Measurements from ENCODE around the gene MASP1. TPM values are rescaled to one million over a fixed set of nuclear protein-coding genes. Genes with fewer than 3 reads are reported as not detected.

MASP1 gene
- total and polyA plus RNA-seq, 2 of the 4 experiments (the other 2 are of a cell fraction) = 13.1 to 16.2 TPM

- no peak for TF ChIP-seq RAD21 (IDR thresholded peaks at IDR 0.05; ENCODE audit: low read length)
Measured at GRCh38 chr3:187287256-187287655, 4.3 kb downstream of the MASP1 start (continued).

- no peak overlapping the region for H2AK9ac ChIP-seq (replicated peaks; ENCODE audit: low read depth, low read length, poor library complexity)
- peak overlapping the region; percentile 81 for H3K27ac ChIP-seq (ENCODE audit: insufficient read depth, low read length)
- DNase-seq = peak; percentile 94
- no peak overlapping the region for H3K4me3 ChIP-seq (ENCODE audit: insufficient read depth, low read depth, low read length)
- ATAC-seq (ENCODE audit: low read depth) = peak; percentile 73
- peaks cover 19% of the 10 kb centered on the region for H3K4me1 ChIP-seq (ENCODE audit: control insufficient read depth, insufficient read depth, low read length)
- H4K20me1 ChIP-seq (ENCODE audit: insufficient read depth, low read length) = no peaks in the 10 kb centered on the region
- intact Hi-C loops (cut with micrococcal nuclease) = no loop called here
- peaks cover 0 to 3% of the 10 kb centered on the region in 2 experiments; a peak in 1 of 4 replicates for H3K79me1 ChIP-seq (ENCODE audit: low read depth in 1 of 2, low read length in 2 of 2)
- peak overlapping the region; percentile 87 for H3K4ac ChIP-seq (ENCODE audit: low read depth, low read length)
- H2AK5ac ChIP-seq (ENCODE audit: low read depth, low read length) = peak overlapping the region; percentile 96
- H2BK20ac ChIP-seq (ENCODE audit: low read depth, low read length) = peak overlapping the region; percentile 95
- peak overlapping the region; percentile 97 for H4K91ac ChIP-seq (ENCODE audit: insufficient read depth, low read depth, low read length)
- H3K4me2 ChIP-seq (ENCODE audit: low read depth, low read length) = peak overlapping the region; percentile 27; the same call in 1 of the 2 replicates
- H3K9me3 ChIP-seq (ENCODE audit: control insufficient read depth, insufficient read depth, low read length) = no peaks in the 10 kb centered on the region
- peak overlapping the region; percentile 88 for H3K14ac ChIP-seq (replicated peaks; ENCODE audit: low read depth, low read length)
- peaks cover 4% of the 10 kb centered on the region for H3K9me1 ChIP-seq (ENCODE audit: insufficient read depth, low read length)
- TF ChIP-seq MXI1 (IDR thresholded peaks at IDR 0.05; ENCODE audit: borderline replicate concordance, low read depth, low read length) = no peak
- TF ChIP-seq CTCF (conservative IDR thresholded peaks at IDR 0.05; ENCODE audit: low read depth, low read length) = no peak
- TF ChIP-seq SMC3 (IDR thresholded peaks at IDR 0.05; ENCODE audit: low read depth, low read length) = no peak
- TF ChIP-seq NFE2L2 (IDR thresholded peaks at IDR 0.05; ENCODE audit: low read depth, low read length) = peak; percentile 69; the same call in 1 of the 2 replicates
- no peak for TF ChIP-seq MAZ (IDR thresholded peaks at IDR 0.05; ENCODE audit: borderline replicate concordance, low read depth, low read length)
- peak; percentile 99 for TF ChIP-seq CEBPB (IDR thresholded peaks at IDR 0.05; ENCODE audit: low read depth, low read length)
- TF ChIP-seq FOS (IDR thresholded peaks at IDR 0.05; ENCODE audit: low read depth, low read length) = peak; percentile 68; the same call in 1 of the 2 replicates
- TF ChIP-seq POLR2A (IDR thresholded peaks at IDR 0.05; ENCODE audit: low read depth, low read length) = no peak
- no peak for TF ChIP-seq MAFK (IDR thresholded peaks at IDR 0.05; ENCODE audit: low read depth, low read length)
- in situ Hi-C loops (cut with MboI; ENCODE audit: low sequenced_read_pairs) = no loop called here
- ChIA-PET POLR2A (ENCODE audit: unreplicated experiment) (no interaction called here), CTCF (no interaction called here)
- BruUV-seq (replicated peaks) = TSS peak; percentile 94
- H4K8ac ChIP-seq (ENCODE audit: low read depth in 2 of 2, low read length in 2 of 2) = peak overlapping the region; percentile 81 to 92
- H2AFZ ChIP-seq (replicated peaks; ENCODE audit: low read length, poor library complexity) = peak overlapping the region; percentile 38
- peak overlapping the region; percentile 79 for H4K5ac ChIP-seq (ENCODE audit: low read depth, low read length)
- peak overlapping the region; percentile 40; the same call in 1 of the 2 replicates for H3K9ac ChIP-seq (ENCODE audit: low read depth, low read length)
- peak overlapping the region; percentile 90 for H3K23ac ChIP-seq (ENCODE audit: low read depth, low read length)
- H3K27me3 ChIP-seq (ENCODE audit: control insufficient read depth, insufficient read depth, low read length) = no peaks in the 10 kb centered on the region
- peak overlapping the region; percentile 84; the same call in 2 of the 3 replicates for H2BK15ac ChIP-seq (ENCODE audit: low read depth, low read length)
- dilution Hi-C loops (cut with HindIII; ENCODE audit: low sequenced_read_pairs, unreplicated experiment) = no loop called here
- H2BK120ac ChIP-seq (ENCODE audit: low read depth, low read length) = peak overlapping the region; percentile 96
- H3K56ac ChIP-seq (ENCODE audit: extremely low read depth, insufficient read depth, low read length) = peak overlapping the region; percentile 73; the same call in 1 of the 2 replicates
- H2BK5ac ChIP-seq (ENCODE audit: low read depth, low read length, poor library complexity, severe bottlenecking) = peak overlapping the region; percentile 94
- H3K18ac ChIP-seq (ENCODE audit: low read depth, low read length) = peak overlapping the region; percentile 95
- 67% methylated on average over 1 of the region's 5 CpGs; no CpG with 5 or more reads in 1 of the 2 experiments for WGBS, 2 experiments (ENCODE audit: extremely low coverage in 2 of 2, insufficient read length in 1 of 2)
- H3K36me3 ChIP-seq (ENCODE audit: control insufficient read depth, insufficient read depth, low read length) = peaks cover 3% of the 10 kb centered on the region
Measured at GRCh38 chr3:187286467-187287059, 5.0 kb downstream of the MASP1 start.

Measured in IMR-90 (cell line).